Esophagus muscularis mucosa (tissue), 4 donors: Measurements from ENCODE around the gene SLC25A41.

Source experiments
- CTCF ChIP-seq, 3 experiments: fragments of 200-600 bp in 2 of 3; fragments of 450-650 bp in 1 of 3; sonication (generic) in 2 of 3; IDR thresholded peaks; one replicate each; pipeline ENCODE4 v1.5.1; 2017 to 2019; ENCODE audit warnings: antibody characterized with exemption in 3 of 3, mild to moderate bottlenecking in 2 of 3, moderate library complexity in 1 of 3
- EP300 ChIP-seq: sonication (generic); formaldehyde crosslinking; IDR thresholded peaks from one replicate; pipeline ENCODE4 v1.6.1; 2017; ENCODE audit warnings: antibody characterized with exemption
- POLR2A ChIP-seq: fragments of 450-650 bp; IDR thresholded peaks from one replicate; pipeline ENCODE4 v1.6.1; 2017; ENCODE audit warnings: antibody characterized with exemption, moderate library complexity, mild to moderate bottlenecking, low read depth

GRCh38 chr19:6378486-6378885 lies 55.1 kb downstream of the SLC25A41 start:
- no peak for TF ChIP-seq CTCF (IDR thresholded peaks at IDR 0.05)
- no peak for TF ChIP-seq EP300
- TF ChIP-seq POLR2A = no peak
